Neural crest cell (in vitro differentiated cells): ENCODE data around the gene SIAH3. TPM values are rescaled to one million over a fixed set of nuclear protein-coding genes. Genes with fewer than 3 reads are reported as not detected.

Experiments used
- DNase-seq: peaks from one replicate; pipeline ENCODE4 v3.0.0; 2021; ENCODE audit warnings: low read depth, mixed read lengths, low spot score
- H3K27ac Mint-ChIP-seq: one replicate; pipeline ENCODE4 v1.8.0; 2021; ENCODE audit warnings: mild to moderate bottlenecking, mixed read lengths; ENCODE audit not compliant: unreplicated experiment
- H3K27me3 Mint-ChIP-seq: 2 replicates; pipeline ENCODE4 v1.8.0; 2021; ENCODE audit warnings: low read depth, mild to moderate bottlenecking, mixed read lengths
- H3K36me3 Mint-ChIP-seq: 2 replicates; pipeline ENCODE4 v1.8.0; 2021; ENCODE audit warnings: low read depth, mild to moderate bottlenecking, mixed read lengths
- H3K4me1 Mint-ChIP-seq: 2 replicates; pipeline ENCODE4 v1.8.0; 2021; ENCODE audit warnings: mixed read lengths
- H3K4me3 Mint-ChIP-seq: one replicate; pipeline ENCODE4 v1.8.0; 2021; ENCODE audit warnings: mild to moderate bottlenecking, mixed read lengths
- H3K9me3 Mint-ChIP-seq: 2 replicates; pipeline ENCODE4 v1.8.0; 2021; ENCODE audit warnings: mixed read lengths
- CTCF ChIP-seq: fragments of 200-600 bp; sonication (generic); conservative IDR thresholded peaks from 2 replicates; pipeline ENCODE4 v1.5.0; 2021; ENCODE audit warnings: antibody characterized with exemption, mild to moderate bottlenecking
- total RNA-seq: library from RNA; stranded (reverse); gene quantifications from 2 replicates; pipeline ENCODE4 v1.2.1, GENCODE V29; 2021

The SIAH3 gene
- total RNA-seq, 1 donor from 2014 or later = 0.42 TPM

GRCh38 chr13:45812695-45813372 lies 38.7 kb downstream of the SIAH3 start:
- Mint-ChIP-seq H3K27me3 (no peaks in the 10 kb centered on the region), H3K27ac (peak overlapping the region; percentile 15), H3K4me1 (peaks cover 16% of the 10 kb centered on the region), H3K36me3 (no peaks in the 10 kb centered on the region), H3K4me3 (no peak overlapping the region), H3K9me3 (no peaks in the 10 kb centered on the region)
- no peak for DNase-seq
- no peak for TF ChIP-seq CTCF

GRCh38 chr13:45811891-45812694 lies 39.5 kb downstream of the SIAH3 start:
- Mint-ChIP-seq H3K4me1 (peaks cover 21% of the 10 kb centered on the region), H3K27ac (no peak overlapping the region), H3K4me3 (no peak overlapping the region), H3K27me3 (no peaks in the 10 kb centered on the region), H3K9me3 (no peaks in the 10 kb centered on the region), H3K36me3 (no peaks in the 10 kb centered on the region)
- TF ChIP-seq CTCF = no peak
- DNase-seq = no peak

GRCh38 chr13:45809801-45810394 lies 41.7 kb downstream of the SIAH3 start:
- H3K27me3 Mint-ChIP-seq = no peaks in the 10 kb centered on the region
- H3K36me3 Mint-ChIP-seq = no peaks in the 10 kb centered on the region
- TF ChIP-seq CTCF = no peak
- no peak overlapping the region for H3K4me3 Mint-ChIP-seq
- peaks cover 21% of the 10 kb centered on the region for H3K4me1 Mint-ChIP-seq
- no peak for DNase-seq
- no peak overlapping the region for H3K27ac Mint-ChIP-seq
- no peaks in the 10 kb centered on the region for H3K9me3 Mint-ChIP-seq

GRCh38 chr13:45808925-45809324 lies 42.6 kb downstream of the SIAH3 start:
- no peak overlapping the region for H3K4me3 Mint-ChIP-seq
- no peak overlapping the region for H3K27ac Mint-ChIP-seq
- no peaks in the 10 kb centered on the region for H3K27me3 Mint-ChIP-seq
- no peak for TF ChIP-seq CTCF
- H3K36me3 Mint-ChIP-seq = no peaks in the 10 kb centered on the region
- no peaks in the 10 kb centered on the region for H3K9me3 Mint-ChIP-seq
- no peak for DNase-seq
- peaks cover 21% of the 10 kb centered on the region for H3K4me1 Mint-ChIP-seq

- DNase-seq = peak; percentile 14
- no peaks in the 10 kb centered on the region for H3K27me3 Mint-ChIP-seq
Measured at GRCh38 chr13:45807520-45808099, 43.9 kb downstream of the SIAH3 start.

More at GRCh38 chr13:45807520-45808099, 43.9 kb downstream of the SIAH3 start:
- Mint-ChIP-seq H3K9me3 (no peaks in the 10 kb centered on the region), H3K4me3 (no peak overlapping the region), H3K36me3 (no peaks in the 10 kb centered on the region), H3K27ac (no peak overlapping the region), H3K4me1 (peaks cover 15% of the 10 kb centered on the region)
- TF ChIP-seq CTCF = peak; percentile 71
